ENCODE data around the gene LSM11.

Gene LSM11

DNA sequence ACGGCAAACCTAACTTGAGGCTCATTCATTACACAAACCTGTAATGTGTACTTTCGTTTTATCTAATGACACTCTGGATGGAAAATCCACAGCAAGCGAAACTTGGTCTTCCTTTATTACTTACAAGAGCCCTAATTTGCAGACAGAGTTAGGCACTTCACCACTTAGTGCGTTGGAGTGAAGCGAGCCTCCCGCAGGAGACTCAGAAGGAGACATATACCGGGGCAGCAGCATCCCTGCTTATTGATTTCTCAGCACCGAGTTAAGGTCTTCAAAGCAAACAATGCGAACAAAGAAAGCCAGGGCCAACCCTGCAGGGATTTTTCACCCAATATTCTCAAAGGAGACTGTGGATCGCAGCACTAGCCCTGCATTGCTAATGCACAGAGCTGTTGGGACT is 28.6 kb downstream of the LSM11 start:
- no peak for DNase-seq (ENCODE audit: low spot score)

DNA sequence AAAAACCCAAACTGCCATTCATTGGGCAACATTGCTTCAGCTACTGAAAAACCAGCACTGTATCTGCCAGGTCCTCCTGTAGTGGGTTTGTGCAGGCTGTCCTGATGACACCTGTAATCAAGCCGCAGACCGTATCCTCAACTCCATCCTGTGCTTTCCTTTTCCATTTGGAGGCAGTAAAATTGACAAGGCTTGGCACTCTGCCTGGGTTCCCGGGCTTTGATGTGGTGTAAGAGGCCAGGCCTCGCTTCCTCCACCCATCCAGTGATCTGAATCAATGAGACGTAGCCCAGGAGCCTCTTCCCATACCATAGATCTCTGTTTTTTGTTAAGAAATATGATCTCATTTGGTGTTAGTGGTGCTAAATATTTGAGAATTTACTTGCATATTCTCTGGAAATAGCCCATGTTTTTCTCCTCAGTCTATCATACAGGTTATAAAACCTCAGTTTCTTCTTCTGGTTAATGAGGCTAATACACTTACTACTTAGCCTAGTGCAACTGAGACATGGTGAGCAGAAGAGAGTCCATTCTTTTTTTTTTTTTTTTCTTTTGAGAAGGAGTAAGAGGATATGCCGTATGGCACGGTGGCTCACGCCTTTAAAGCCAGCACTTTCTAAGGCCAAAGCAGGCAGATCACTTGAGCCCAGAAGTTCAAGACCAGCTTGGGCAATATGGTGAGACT is 34.8 kb downstream of the LSM11 start:
- DNase-seq (ENCODE audit: low spot score) = no peak

DNA sequence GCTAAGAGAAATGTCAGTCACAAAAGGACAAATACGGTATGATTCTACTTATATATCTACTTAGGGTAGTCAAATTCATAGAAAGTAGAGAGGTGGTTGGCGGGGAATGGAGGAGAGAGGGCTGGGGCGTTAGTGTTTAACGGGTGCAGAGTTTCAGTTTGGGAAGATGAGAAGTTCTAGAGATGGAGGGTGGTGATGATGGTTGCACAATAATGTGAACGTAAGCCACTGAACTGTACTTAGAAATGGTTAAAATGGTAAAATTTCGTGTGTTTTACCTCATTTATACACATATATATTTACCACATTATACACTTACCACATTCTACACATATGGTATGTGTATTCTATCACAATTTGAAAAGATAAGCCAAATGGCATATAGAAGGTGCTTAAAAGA is 35.7 kb downstream of the LSM11 start:
- no peak for DNase-seq (ENCODE audit: low spot score)

DNA sequence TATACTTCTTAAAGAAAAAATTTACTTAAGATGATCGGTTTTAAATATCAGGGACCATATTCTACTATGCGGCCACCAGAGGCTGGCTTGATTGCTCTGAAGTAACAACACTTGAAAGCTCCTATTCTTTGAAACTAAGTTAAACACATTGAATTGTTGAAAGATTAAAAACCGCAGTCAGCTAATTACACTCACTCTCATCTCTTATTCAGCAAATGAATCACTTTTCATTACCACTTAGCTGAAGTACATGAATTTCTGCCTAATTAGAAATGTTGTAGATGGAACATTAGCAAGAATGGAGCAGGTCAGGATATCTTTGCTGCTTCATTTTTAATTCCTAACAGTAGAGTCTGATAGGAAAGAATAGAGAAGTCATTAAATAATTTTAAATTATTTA is 42.3 kb downstream of the LSM11 start:
- DNase-seq (ENCODE audit: low spot score) = no peak

DNA sequence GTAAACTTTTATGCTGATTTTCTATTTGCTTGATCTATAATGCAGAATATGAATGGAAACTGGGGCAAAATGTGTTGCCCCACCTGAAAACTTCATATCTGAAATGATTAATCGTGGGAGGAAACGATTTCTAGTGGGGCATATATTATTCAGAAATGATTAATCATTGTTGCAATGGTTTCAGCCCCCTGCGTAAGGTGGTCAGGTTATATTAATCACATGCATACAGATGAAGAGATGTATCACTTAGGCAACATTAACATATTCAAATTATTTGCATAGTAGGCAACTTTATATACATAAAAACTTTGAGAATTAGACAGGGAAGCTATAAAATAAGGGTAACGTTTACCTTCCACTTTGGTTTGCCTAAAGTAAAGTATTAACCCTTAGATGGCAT is 49.8 kb downstream of the LSM11 start:
- no peak for DNase-seq (ENCODE audit: low spot score)

DNA sequence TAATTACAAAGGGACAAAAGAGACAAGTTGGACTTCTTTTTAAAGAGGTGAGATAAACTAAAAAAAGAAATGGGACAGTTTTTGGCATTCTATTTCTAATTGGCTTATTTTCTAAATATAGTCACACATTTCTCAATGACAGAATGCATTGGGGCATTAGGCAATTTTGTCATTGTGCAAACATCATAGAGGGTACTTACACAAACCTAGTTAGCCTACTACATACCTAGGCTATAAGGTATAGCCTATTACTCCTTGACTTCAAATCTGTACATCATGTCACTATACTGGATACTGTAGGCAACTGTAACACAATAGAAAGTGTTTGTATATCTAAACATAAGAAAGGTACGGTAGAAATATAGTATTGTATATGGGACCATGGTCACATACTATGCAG is 56.1 kb downstream of the LSM11 start:
- no peak for DNase-seq (ENCODE audit: low spot score)

DNA sequence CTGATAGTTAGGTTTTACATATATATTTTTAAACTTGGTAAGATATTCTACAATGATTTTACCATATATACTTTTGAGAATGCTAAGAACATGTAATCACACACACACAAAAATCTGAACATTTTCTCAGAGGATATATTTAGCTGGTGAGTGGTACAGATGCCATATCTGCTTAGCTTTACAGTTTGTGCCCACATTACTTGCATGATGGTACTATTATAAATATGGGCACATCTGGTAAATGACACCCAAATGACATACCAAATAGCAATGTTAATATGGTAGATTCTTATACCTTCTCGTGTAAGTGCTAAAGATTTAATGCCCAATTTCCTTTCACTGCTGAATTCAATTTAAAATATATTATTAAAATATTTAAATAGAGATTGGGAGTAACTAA is 56.6 kb downstream of the LSM11 start:
- DNase-seq (ENCODE audit: low spot score) = no peak

DNA sequence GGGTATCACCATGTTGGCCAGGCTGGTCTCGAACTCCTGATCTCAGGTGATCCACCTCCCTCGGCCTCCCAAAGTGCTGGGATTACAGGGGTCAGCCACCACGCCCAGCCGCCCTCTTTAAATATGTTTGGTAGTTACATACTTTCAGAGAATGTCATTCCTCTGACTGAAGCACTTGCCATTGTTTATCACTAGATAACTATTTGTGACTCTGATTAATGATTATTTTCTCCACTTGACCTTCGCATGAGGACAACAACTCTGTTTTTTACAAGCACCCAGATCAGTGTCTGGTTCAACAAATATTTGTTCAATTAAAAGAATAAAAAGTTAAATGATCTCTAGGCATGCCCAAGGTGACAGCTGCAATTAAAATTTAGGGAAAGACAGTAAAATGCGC is 59.2 kb downstream of the LSM11 start:
- DNase-seq (ENCODE audit: low spot score) = no peak

DNA sequence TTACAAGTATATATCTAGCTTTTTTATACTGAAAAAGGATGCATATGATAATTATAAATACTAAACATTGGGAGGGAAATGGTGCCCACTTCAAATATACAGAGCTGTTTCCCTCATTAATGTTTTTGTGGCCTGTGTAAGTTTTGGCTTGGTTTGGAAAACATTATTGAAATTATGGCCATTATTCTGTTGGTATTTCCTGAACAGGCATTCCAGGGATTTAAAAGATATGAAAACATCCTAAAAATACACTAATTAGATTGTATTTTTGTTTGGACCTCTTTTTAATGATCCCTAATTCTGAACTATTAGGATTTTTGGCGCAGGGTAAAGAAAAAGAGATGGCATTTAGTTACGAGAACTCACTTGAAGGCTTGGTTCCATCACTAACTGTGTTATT is 64.5 kb downstream of the LSM11 start:
- DNase-seq (ENCODE audit: low spot score) = no peak
